GM21528 (cell line): Measurements from ENCODE around the gene ARMC7.

Experiments
- ATAC-seq: cut with Tn5 transposase; IDR thresholded peaks from one replicate; pipeline ENCODE4 v1.9.1; 2021; ENCODE audit warnings: mild to moderate bottlenecking, moderate library complexity; ENCODE audit not compliant: unreplicated experiment, low FRiP score

ARMC7 gene

GRCh38 chr17:75098861-75099260, 10.9 kb upstream of the ARMC7 start:
- no peak for ATAC-seq

DNA sequence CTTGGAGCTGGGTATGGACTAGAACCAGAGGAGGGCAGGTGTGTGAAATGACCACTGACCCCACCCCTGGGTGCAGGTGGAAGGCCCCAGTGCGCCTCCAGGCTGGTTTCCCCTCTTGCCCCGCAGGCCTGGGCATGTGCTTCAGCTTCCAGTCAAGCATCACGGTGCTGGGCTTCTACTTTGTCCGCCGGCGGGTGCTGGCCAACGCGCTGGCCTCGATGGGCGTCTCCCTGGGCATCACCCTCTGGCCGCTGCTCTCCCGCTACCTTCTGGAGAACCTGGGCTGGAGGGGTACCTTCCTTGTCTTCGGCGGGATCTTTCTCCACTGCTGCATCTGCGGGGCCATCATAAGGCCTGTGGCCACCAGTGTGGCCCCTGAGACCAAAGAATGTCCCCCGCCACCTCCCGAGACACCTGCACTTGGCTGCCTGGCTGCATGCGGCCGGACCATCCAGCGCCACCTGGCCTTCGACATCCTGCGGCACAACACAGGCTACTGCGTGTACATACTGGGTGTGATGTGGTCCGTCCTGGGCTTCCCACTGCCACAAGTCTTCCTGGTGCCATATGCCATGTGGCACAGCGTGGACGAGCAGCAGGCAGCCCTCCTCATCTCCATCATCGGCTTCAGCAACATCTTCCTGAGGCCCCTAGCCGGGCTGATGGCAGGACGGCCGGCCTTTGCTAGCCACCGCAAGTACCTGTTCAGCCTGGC, 9.7 kb upstream of the ARMC7 start:
- no peak for ATAC-seq

DNA sequence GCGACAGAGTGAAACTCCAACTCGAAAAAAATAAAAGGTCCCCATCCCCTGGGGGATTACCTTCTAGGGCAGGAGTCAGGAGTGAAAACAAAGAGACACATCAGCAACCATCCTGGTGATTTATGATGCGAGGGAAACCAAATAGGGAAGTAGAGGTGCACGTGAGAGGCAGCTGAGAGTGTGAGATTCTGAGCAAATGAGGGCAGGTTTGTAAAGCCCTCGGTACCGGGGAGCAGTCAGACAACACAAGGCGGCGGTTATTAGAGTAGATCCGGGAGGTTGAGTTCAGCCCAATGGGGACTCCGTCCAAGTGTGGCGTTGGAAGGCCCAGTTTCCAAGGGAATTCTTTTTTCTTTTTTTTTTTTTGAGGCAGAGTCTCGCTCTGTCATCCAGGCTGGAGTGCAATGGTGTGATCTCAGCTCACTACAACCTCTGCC, 7.4 kb upstream of the ARMC7 start:
- ATAC-seq = no peak

DNA sequence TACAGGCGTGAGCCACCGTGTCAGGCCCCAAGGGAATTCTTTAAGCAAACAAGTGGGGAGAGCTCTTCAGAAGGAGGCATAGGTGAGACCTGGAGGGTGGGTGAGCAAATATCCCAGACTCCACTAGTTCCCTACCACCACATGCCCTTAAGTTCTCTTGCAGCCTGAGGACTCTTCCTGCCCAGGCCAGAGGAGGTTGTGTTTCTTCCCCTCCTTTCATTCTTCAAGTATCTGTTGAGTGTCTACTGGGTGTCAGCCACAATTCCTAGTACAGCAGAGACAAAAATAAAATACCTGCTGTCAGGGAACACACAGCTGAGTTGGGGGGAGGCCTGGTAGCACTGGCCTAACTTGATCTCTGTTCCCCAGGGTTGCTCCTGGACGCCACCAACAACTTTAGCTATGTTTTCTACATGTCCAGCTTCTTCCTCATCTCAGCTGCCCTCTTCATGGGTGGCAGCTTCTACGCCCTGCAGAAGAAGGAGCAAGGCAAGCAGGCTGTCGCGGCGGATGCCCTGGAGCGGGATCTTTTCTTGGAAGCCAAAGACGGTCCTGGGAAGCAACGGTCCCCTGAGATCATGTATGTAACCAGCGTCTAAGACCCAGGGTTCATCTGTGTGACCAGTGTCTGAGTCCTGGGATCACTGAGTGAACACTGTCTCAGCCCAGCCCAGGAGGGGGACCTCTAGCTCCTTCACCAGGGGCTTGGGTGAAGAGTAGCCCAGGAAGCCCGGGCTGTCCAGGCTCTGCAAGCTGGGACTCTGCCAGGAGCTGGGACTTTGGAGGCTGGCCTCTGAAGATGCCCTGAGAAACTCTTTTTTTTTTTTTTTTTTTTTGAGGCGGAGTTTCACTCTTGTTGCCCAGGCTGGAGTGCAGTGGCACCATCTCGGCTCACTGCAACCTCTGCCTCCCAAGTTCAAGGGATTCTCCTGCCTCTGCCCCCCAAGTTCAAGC, 5.9 kb upstream of the ARMC7 start:
- ATAC-seq = no peak

GRCh38 chr17:75105126-75106080, 4.4 kb upstream of the ARMC7 start:
- ATAC-seq = no peak

DNA sequence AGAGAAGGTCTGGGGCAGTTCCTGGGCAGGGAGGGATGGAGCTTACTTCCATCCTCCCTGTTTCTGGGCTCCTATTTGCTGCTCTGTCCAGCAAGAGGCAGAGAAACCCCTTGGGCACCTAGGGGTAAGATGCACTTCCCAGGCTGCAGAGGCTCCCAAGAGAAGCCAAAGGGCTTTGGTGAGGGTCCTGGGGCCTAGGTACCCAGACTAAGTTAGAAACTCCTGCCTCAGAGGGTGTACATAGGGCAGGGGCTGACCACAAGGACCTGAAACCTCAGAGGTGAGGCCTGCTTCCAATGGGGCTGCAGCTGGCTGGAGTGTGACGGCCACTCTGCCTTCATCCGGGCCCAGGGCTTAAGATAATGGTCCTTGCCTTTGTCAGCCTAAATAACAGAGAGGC, 1.6 kb upstream of the ARMC7 start:
- ATAC-seq = no peak

DNA sequence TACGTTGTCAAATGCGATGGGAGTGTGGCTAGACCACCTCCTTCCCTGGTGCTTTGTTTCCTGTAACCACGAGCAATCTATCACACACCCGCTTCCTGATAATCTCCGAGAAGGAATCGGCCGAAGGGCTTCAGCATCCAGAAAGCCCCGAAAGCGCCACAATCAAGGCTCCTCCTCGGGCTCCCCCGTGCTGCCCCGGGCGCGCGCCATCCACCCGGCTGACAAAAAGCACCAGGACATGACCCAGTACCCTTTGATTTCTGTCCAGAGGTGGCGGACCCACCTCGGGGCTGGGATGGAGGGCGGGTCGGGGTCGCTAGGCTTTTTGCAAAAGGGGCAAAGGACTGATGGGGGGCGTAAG, 743 bp upstream of the ARMC7 start:
- no peak for ATAC-seq

DNA sequence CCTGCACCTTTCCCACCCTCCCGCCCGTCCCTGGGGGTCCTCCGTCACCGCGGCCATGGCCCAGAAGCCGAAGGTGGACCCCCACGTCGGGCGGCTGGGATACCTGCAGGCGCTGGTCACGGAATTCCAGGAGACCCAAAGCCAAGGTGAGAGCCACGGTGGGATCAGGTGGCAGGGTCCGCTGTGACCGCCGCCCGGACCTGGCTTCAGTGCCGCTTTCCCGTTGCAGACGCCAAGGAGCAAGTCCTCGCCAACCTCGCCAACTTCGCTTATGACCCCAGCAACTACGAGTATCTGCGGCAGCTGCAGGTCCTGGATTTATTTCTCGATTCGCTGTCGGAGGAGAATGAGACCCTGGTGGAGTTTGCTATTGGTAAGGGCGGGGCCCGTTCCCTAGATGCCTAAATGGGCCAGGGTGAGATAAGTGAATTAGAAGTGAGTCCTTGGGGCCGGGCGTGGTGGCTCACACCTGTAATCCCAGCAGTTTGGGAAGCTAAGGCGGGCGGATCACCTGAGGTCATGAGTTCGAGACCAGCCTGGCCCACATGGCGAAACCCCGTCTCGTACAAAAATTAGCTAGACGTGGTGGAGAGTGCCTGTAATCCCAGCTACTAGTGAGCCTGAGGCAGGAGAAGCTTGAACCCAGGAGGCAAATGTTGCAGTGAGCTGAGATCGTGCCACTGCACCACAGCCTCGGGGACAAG, 617 bp downstream of the ARMC7 start:
- ATAC-seq = no peak

GRCh38 chr17:75111777-75112335, 2.1 kb downstream of the ARMC7 start:
- ATAC-seq = no peak

DNA sequence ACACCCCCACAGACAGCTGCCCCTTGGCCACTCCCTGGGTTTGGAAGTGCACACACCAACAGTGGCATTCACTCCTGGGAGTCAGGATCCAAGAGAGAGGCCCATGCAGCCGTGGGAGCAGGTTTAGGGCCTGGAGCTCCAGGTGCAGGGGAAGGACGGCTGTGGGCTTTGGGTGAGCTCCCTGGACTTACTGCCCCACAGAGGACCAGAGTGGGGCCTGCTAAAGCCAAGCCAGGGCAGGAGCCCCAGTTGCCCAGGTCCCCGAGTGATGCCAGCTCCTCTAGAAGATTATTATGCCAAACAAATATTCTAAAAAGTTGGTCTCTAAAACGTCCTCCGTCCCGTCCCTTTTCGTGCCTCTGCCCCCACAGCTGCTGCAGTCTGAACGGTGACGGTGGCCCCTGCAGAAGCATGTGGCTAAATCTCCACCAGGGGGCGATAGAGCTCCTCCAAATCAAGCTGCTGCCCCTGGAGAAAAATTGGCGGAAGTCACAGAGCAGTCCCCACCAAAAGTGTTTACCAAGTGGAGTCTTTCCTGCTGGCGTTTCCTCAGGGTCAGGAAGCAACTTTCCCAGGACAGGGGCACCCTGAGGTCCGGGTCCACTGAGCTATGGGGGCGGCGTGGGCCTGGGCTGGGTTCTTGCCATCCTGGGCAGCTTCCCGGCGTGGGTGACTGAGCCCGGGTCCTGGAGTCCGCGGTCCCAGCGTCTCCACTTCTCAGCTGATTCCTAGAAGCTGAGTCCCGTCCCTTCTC, 4.2 kb downstream of the ARMC7 start:
- no peak for ATAC-seq

DNA sequence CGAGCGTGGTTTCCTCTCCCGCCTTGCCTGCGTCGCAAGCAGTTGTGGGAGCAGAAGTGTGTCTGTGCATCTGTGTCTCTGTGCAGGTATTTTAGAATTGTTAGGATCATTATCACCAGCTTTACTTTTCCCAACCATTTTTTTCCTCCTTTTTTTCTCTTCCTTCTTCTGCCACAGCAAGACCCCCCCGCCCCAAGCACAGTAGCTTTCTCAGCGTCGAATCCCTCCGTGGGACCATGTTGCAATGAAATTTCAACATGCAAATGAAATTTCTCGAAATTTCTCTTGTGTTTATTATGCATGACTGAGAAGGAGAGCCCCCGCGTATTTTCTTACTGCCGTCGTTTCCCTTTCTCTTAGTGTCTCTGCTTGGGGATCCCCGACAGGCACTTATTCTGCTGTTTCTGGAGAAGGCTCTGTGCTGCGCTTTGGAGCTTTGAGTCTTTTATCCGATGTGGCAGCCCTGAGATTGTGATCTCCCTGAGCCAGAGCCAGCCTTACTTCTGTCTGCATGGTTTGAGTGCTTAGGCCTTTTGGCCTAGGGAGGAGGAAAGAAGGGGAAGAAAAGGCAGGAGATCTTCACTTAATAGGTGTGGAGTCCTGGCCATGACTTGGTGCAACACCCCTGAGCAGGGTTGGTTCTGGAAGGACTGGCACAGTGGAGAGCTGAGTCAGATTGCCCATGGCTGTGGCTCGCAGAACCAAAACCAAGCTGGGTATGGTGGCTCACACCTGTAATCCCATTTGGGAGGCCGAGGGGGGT, 5.0 kb downstream of the ARMC7 start:
- ATAC-seq = no peak

DNA sequence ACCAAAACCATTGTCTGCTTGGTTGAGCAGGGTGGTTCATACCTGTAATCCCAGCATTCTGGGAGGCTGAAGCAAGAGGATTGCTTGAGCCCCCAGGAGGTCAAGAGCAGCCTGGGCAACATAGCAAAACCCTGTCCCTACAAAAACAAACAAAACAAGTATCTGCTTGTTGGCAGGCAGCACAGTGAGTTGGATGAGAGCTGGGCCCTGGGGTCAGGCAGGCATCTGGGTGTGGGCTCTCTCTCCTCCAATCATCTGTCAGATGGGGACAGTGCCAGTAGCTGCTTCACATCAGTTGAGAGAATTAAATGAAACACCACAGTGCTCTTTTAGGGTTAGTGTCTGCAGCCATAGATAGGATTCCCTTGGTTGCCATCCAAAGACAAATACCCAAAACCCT, 5.8 kb downstream of the ARMC7 start:
- no peak for ATAC-seq

DNA sequence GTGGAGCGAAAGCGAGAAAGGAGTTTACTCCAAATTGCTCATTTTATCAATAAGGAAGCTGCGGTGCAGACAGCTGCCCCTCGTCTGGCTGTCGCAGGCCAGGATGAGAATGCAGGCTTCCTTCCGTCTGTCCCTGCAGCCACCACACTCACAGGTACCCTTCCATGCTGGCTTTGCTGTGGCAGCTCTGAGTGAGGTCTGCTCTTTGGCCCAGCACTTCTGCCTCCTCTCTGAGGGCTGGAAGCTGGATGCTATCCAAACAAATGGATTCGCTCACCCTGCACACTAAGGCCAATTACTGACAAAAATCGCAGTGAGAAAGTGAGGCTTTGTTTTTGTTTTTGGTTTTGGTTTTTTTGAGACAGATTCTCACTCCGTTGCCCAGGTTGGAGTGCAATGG, 7.0 kb downstream of the ARMC7 start:
- no peak for ATAC-seq

- ATAC-seq = no peak
Measured at GRCh38 chr17:75118307-75118706, 8.5 kb downstream of the ARMC7 start.

DNA sequence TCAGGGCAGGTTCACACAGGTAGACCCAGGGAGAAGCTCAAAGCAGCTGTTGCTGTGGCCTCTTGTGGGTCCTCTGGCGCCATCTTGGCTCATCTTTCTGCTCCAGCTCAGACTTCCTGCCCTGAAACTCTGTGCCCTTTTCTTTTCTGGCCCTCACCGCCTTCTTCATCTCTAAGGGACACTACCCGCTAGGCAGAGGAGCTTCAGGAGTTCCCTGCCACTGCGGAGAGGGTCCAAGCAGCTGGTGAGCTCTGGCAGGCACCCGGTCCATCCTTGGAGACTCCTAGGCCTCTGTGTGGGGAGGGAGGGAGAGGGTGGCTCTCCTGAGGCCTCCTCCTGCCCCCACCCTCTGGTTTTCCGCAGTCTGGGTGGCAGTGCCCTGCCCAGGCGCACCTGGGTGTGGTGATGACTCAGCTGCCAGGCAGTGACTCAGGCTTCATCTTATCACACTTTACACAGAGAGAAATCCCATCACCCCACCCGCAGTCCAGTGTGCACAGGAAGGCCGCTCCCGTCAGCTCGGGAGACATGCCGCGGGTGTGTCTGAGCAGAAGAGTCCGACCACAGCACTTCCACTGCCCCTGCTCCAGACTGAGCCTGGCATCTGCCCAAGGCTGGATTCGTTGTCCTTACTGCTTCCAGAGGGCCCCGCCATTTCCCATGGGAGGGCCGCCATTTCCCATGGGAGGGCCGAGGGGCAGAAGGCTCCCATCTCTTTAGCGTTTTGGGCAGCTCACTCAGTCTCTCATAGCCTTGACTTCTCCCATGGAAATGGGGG, 14.5 kb downstream of the ARMC7 start:
- no peak for ATAC-seq

DNA sequence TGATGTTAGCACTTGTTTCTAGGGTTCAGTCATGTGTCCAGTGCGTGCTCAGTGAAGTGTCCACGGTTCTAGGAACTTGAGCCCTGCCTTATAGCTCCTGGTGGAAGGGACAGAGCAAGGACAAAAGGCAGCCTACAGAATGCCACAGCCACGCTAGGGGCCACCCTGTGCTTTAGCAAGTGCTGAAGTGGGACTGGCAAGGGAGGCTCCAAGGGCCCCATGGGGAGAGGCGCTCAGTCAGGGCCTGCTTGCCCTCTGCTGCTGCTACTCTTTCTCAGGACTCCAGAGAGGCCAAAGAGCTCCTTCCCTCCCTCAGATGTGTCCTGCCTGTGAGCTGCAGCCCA, 15.0 kb downstream of the ARMC7 start:
- no peak for ATAC-seq

GRCh38 chr17:75125984-75126383, 16.2 kb downstream of the ARMC7 start:
- no peak for ATAC-seq

DNA sequence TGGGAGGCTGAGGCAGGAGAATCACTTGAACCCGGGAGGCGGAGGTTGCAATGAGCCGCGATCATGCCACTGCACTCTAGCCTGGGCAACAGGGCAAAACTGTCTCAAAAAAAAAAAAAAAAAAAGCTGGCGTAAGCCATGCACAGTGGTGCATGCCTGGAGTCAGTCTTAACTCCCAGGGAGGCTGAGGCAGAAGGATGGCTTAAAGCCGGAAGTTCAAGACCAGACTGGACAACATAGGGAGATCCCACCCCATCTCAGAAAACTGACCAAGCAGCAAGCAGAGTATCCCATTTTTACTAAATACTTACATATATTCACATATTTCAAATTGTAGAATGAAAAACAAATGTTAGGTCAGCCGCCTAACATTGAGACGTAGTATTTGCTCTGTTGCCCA, 17.2 kb downstream of the ARMC7 start:
- no peak for ATAC-seq
